ENCODE results near the gene CORO2A. TPM values are rescaled to one million over a fixed set of nuclear protein-coding genes. Genes with fewer than 3 reads are reported as not detected.

Gene CORO2A
- total and polyA plus RNA-seq, 2 of the 13 experiments (the other 11 are each of a cell fraction or from before 2014, with no cell fraction given): 14.4 to 15.3 TPM

GRCh38 chr9:98189412-98189811 is 3.0 kb downstream of the CORO2A start:
- TF ChIP-seq HNRNPL (IDR thresholded peaks at IDR 0.05; ENCODE audit: low read depth, low read length) (no peak), ZMYM3 (CRISPR knock-in tag; IDR thresholded peaks at IDR 0.05) (peak; percentile 19; the same call in 1 of the 2 replicates), ZNF629 (CRISPR knock-in tag; conservative IDR thresholded peaks at IDR 0.05) (peak; percentile 94), KDM1A (CRISPR knock-in tag; IDR thresholded peaks at IDR 0.05) (no peak), REPIN1 (CRISPR knock-in tag; IDR thresholded peaks at IDR 0.05; ENCODE audit: borderline replicate concordance, low read depth) (no peak), ZBTB39 (CRISPR knock-in tag; IDR thresholded peaks at IDR 0.05) (no peak), ZSCAN9 (CRISPR knock-in tag; IDR thresholded peaks at IDR 0.05; ENCODE audit: borderline replicate concordance) (no peak), YEATS4 (CRISPR knock-in tag; IDR thresholded peaks at IDR 0.05; ENCODE audit: borderline replicate concordance) (0 out of 2 replicates have a peak, but pooled peaks have one; percentile 6), SRF (IDR thresholded peaks at IDR 0.05; ENCODE audit: low read depth, low read length) (no peak), MAFK (conservative IDR thresholded peaks at IDR 0.05 in 1 of 2, IDR thresholded peaks at IDR 0.05 in 1 of 2; ENCODE audit: low read length in 2 of 2) (no peak), CHD4 (IDR thresholded peaks at IDR 0.05; ENCODE audit: borderline replicate concordance, low read length) (peak; percentile 66; the same call in 1 of the 2 replicates), ZNF432 (CRISPR knock-in tag; IDR thresholded peaks at IDR 0.05; ENCODE audit: borderline replicate concordance) (no peak), PHF5A (CRISPR knock-in tag; IDR thresholded peaks at IDR 0.05; ENCODE audit: low read depth, unreplicated experiment) (no peak), TERF1 (CRISPR knock-in tag; IDR thresholded peaks at IDR 0.05) (no peak)
- Histone ChIP-seq H3K27ac (ENCODE audit: extremely low read length, insufficient read depth, low read length) (no peak overlapping the region), H3K27me3 (ENCODE audit: control insufficient read depth in 1 of 2, insufficient read depth in 2 of 2, low read length in 2 of 2) (no peaks in the 10 kb centered on the region), H3K9me3 (ENCODE audit: low read length) (no peaks in the 10 kb centered on the region), H3K4me2 (ENCODE audit: low read depth, low read length) (no peak overlapping the region), H4K20me1 (ENCODE audit: insufficient read depth, low read length) (no peaks in the 10 kb centered on the region), H3K36me3 (replicated peaks in 1 of 2; ENCODE audit: control insufficient read depth in 1 of 2, insufficient read depth in 2 of 2, low read length in 2 of 2) (peaks cover 0 to 1% of the 10 kb centered on the region in 2 experiments; a peak in 1 of 5 replicates), H3K79me2 (ENCODE audit: insufficient read depth, low read length) (peaks cover 57% of the 10 kb centered on the region), H2AFZ (ENCODE audit: low read length) (no peak overlapping the region), H3K9ac (ENCODE audit: insufficient read depth, low read depth, low read length) (no peak overlapping the region), H3K4me3 (replicated peaks in 1 of 3; ENCODE audit: insufficient read depth in 1 of 3, low read depth in 2 of 3, low read length in 3 of 3) (no peak overlapping the region), H3K4me1 (ENCODE audit: insufficient read depth, low read length) (peaks cover 48% of the 10 kb centered on the region)
- intact Hi-C loops (cut with micrococcal nuclease; ENCODE audit: unreplicated experiment): no loop called here
- FAIRE-seq (no peak), ATAC-seq (no peak), DNase-seq (ENCODE audit: low spot score) (no peak)
- CTCF ChIA-PET (ENCODE audit: low intra/inter-chr PET ratio, low total read pairs): no interaction called here
- WGBS (ENCODE audit: low lambda C conversion rate): 94% methylated on average over 6 of the region's 6 CpGs
- in situ Hi-C loops (cut with HindIII; ENCODE audit: extremely low pct_ligation_motif_present, low pct_unique_long_range_greater_than_20kb): no loop called here
- TSS peak; percentile 37 for BruUV-seq (replicated peaks)
- POLR2A ChIA-PET: no interaction called here

All from HepG2 (cell line).